ENCODE measurements around the gene G0S2.
A peak's percentile ranks its signal among the peaks of the same experiment; 100 is the strongest.

GRCh38 chr1:209645574-209646452 lies 29.4 kb upstream of the G0S2 start:
- TF ChIP-seq, protein P1, sequence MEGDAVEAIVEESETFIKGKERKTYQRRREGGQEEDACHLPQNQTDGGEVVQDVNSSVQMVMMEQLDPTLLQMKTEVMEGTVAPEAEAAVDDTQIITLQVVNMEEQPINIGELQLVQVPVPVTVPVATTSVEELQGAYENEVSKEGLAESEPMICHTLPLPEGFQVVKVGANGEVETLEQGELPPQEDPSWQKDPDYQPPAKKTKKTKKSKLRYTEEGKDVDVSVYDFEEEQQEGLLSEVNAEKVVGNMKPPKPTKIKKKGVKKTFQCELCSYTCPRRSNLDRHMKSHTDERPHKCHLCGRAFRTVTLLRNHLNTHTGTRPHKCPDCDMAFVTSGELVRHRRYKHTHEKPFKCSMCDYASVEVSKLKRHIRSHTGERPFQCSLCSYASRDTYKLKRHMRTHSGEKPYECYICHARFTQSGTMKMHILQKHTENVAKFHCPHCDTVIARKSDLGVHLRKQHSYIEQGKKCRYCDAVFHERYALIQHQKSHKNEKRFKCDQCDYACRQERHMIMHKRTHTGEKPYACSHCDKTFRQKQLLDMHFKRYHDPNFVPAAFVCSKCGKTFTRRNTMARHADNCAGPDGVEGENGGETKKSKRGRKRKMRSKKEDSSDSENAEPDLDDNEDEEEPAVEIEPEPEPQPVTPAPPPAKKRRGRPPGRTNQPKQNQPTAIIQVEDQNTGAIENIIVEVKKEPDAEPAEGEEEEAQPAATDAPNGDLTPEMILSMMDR (IDR thresholded peaks at IDR 0.05 in 8 of 11, conservative IDR thresholded peaks at IDR 0.05 in 3 of 11) = no peak
- no peak for TF ChIP-seq POLR2A (IDR thresholded peaks at IDR 0.05)
- TF ChIP-seq POLR2AphosphoS5 (IDR thresholded peaks at IDR 0.05) = peak in 1 of 3 donors; percentile 39

Data from spleen (tissue), 7 donors.